NT2/D1 (cell line): ENCODE measurements around the gene GPNMB.
"Not testable (repeated sequence)": the region's sequence is repeated elsewhere in the genome, so short reads cannot be mapped to it uniquely, and the experiment has no call there.

Experiments
- DNase-seq: peaks from one replicate; pipeline ENCODE4 v3.0.0-alpha.2; 2011; ENCODE audit warnings: low read depth, low spot score
- H3K27me3 ChIP-seq: 2 replicates; pipeline ENCODE4 v1.6.0; 2011; ENCODE audit warnings: mild to moderate bottlenecking; ENCODE audit not compliant: insufficient read length, insufficient read depth
- H3K36me3 ChIP-seq: 2 replicates; pipeline ENCODE4 v1.6.1; 2011; ENCODE audit warnings: mild to moderate bottlenecking, low read length, mixed read lengths; ENCODE audit not compliant: insufficient read depth, insufficient read length
- H3K4me1 ChIP-seq: 2 replicates; pipeline ENCODE4 v1.5.1; 2011; ENCODE audit not compliant: insufficient read depth, insufficient read length
- H3K4me3 ChIP-seq: 2 replicates; pipeline ENCODE4 v1.5.1; 2011; ENCODE audit warnings: low read depth; ENCODE audit not compliant: insufficient read length
- H3K9ac ChIP-seq: 2 replicates; pipeline ENCODE4 v1.6.0; 2011; ENCODE audit warnings: low read depth; ENCODE audit not compliant: insufficient read length
- H3K9me3 ChIP-seq: 2 replicates; pipeline ENCODE4 v1.5.1; 2011; ENCODE audit warnings: mild to moderate bottlenecking, low read length; ENCODE audit not compliant: insufficient read depth
- SUZ12 ChIP-seq: IDR thresholded peaks from 2 replicates; pipeline ENCODE4 v1.6.1; 2011; ENCODE audit not compliant: insufficient read length, insufficient read depth; ENCODE audit errors: extremely low read depth
- YY1 ChIP-seq: IDR thresholded peaks from 2 replicates; pipeline ENCODE4 v1.6.1; 2011; ENCODE audit not compliant: insufficient read length, insufficient read depth
- ZNF274 ChIP-seq: IDR thresholded peaks from 2 replicates; pipeline ENCODE4 v1.6.1; 2011; ENCODE audit warnings: mild to moderate bottlenecking, low read depth, low read length

Gene GPNMB

DNA sequence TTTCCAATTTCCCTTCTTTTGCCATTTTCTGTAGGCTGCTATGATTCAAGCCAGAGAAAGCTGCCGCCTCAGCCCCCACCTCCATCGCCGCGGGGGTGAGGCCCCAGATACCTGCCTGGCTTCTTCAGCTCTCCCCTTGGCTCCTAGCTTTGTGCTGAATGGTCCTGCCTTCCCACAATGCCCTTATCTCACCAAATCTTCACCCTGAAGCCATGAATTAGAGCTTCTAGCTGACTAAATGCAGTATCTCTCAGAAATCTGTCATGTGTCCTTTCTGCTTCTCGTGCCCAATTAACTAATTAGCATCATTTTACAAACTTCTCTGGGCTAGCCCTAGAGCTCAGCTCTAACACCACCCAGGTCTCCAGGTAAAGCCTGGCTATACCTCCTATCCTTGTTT is 32.2 kb upstream of the GPNMB start:
- no peaks in the 10 kb centered on the region for H3K9me3 ChIP-seq
- TF ChIP-seq YY1 = no peak
- no peak for TF ChIP-seq SUZ12
- TF ChIP-seq ZNF274 = no peak

DNA sequence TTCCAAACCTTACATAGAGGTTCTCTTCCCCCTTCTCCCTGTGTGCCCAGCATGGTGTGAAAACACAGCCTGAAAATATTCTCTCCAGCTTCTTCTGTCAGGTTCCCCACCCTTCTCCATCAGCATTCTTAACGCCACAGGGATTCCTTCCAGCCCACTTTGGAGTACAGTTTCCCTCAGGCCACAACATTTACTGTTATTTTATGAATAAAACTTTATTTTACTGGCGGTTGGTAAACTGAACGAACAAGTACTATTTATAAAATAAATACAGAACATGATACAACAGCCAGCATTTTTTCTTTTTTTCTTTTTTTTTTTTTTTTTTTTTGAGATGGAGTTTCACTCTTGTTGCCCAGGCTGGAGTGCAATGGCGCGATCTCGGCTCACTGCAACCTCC is 31.6 kb upstream of the GPNMB start:
- Histone ChIP-seq H3K36me3 (no peaks in the 10 kb centered on the region), H3K9me3 (no peaks in the 10 kb centered on the region), H3K27me3 (no peaks in the 10 kb centered on the region), H3K9ac (no peak overlapping the region), H3K4me3 (no peak overlapping the region), H3K4me1 (peaks cover 2% of the 10 kb centered on the region)
- no peak for TF ChIP-seq YY1
- no peak for TF ChIP-seq SUZ12
- TF ChIP-seq ZNF274 = no peak
- DNase-seq = no peak

More for the DNA sequence above, 32.2 kb upstream of the GPNMB start:
- peaks cover 2% of the 10 kb centered on the region for H3K4me1 ChIP-seq
- H3K4me3 ChIP-seq = no peak overlapping the region
- H3K9ac ChIP-seq = no peak overlapping the region
- no peaks in the 10 kb centered on the region for H3K27me3 ChIP-seq
- H3K36me3 ChIP-seq = no peaks in the 10 kb centered on the region
- no peak for DNase-seq

DNA sequence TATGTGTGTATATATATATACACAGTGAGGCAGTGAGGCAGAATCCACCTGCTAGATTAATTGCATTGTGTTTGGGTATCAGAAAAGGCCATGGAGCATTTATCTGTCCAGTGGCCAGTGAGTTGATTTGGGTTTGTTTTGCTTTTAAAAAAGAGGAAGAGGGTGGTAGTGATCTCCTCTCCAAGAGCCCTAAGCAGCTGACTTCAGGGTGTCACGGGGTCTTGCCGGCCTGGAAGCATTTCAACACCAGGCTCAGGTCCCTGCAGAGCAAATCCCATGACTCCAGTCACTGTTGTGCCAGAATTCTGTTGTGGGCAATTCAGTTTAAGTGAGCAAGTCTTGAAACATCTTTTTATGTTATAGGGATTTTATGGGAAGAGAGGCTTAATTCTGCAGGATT is 30.6 kb upstream of the GPNMB start:
- Histone ChIP-seq H3K4me1 (peaks cover 4% of the 10 kb centered on the region), H3K9ac (no peak overlapping the region), H3K36me3 (no peaks in the 10 kb centered on the region), H3K4me3 (no peak overlapping the region), H3K27me3 (no peaks in the 10 kb centered on the region), H3K9me3 (no peaks in the 10 kb centered on the region)
- TF ChIP-seq ZNF274 (no peak), YY1 (no peak), SUZ12 (no peak)
- no peak for DNase-seq

DNA sequence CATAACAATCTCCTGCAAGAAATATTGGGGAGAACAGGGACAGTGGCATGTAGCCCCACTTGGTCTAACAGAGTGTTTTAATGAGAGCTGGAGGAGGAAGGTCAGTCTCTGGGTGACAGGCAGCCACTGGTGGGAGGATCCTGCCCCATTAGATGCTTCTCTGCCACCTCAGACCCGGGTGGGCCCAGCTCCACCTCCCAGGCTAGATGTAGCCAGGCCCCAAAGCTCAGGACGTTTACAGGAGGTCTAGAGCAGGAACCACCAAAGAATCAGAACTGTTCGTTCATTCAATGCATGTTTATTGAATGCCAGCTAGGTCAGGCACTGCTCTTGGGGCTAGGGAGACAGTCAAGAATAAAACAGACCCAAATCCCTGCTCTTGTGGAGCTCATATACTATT is 28.4 kb upstream of the GPNMB start:
- Histone ChIP-seq H3K36me3 (no peaks in the 10 kb centered on the region), H3K27me3 (no peaks in the 10 kb centered on the region), H3K9me3 (no peaks in the 10 kb centered on the region), H3K4me3 (no peak overlapping the region), H3K9ac (no peak overlapping the region), H3K4me1 (peaks cover 6% of the 10 kb centered on the region)
- TF ChIP-seq SUZ12 (no peak), ZNF274 (no peak), YY1 (no peak)
- no peak for DNase-seq

DNA sequence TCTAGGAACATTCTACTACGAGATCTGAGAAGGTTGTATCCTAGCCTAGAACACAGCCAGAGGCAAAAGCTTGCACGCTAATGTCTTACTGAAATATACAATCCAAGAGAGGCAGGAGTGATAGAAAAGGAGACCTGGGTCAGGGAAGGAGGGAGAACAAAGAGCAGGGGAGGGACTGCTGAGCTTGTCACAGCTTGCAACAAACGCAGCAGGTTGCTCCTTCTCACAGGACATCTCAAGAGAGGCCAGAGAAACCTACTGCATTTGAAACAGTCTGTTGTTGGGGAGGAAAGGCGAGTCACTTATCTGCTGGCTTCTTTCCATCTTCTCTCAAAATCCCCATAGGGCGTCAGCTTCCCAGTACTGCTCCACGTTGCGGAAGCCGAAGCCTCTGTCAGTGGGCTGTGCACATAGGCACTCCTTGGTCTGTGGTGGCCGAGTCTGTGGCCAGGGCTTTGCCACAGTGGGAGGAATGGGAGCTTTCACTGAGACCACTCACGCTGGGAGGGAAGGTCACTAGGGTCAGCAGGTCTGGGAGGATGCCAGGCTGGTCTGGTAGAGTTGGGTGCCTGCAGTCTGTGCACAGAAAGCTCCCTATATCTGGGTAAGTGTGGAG is 25.8 kb upstream of the GPNMB start:
- Histone ChIP-seq H3K4me3 (no peak overlapping the region), H3K9me3 (no peaks in the 10 kb centered on the region), H3K9ac (no peak overlapping the region), H3K27me3 (no peaks in the 10 kb centered on the region), H3K36me3 (no peaks in the 10 kb centered on the region), H3K4me1 (peaks cover 4% of the 10 kb centered on the region)
- TF ChIP-seq SUZ12 (no peak), YY1 (no peak), ZNF274 (no peak)
- no peak for DNase-seq

DNA sequence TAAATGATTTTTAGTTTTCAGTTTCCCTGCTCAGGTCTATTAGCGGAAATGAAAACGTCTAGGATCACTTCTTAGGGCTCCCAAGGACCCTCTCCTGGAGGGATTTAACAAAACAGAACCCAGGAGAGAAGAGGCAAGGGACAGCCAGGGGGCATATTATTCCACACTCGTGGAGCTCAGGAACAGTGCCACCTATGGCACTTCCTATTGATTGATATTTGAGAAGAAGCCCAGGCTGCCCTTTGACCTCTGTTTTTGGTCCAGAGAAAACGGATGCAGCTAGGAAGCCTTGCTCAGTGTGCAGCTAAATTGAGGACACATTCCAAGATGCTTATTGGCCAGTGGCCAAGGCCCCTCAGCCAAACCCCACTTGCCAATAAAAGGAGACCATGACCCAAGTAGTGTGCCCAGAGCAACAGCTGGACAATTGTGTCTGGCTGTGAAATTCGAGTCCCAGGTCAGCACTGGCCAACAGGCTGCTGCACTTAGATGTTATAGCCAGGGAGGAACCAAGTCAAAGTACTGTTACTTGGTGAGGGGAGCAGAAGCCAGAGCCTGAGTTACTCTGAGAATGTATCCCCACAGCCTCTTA is 24.0 kb upstream of the GPNMB start:
- Histone ChIP-seq H3K4me3 (no peak overlapping the region), H3K4me1 (peaks cover 4% of the 10 kb centered on the region)

DNA sequence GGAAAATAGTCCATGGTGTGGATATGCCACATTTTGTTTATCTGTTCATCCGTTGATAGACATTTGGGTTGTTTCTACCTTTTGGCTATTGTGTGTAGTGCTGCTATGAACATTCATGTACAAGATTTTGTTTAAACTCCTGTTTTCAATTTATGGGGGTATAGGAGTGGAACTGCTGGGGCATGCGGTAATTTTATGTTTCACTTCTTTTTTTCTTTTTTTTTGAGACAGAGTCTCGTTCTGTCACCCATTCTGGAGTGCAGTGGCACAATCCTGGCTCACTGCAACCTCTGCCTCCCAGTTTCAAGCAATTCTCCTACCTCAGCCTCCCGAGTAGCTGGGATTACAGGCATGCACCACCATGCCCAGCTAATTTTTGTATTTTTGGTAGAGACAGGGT is 22.2 kb upstream of the GPNMB start:
- not testable (repeated sequence) for H3K27me3 ChIP-seq, H3K9me3 ChIP-seq, H3K9ac ChIP-seq, H3K4me1 ChIP-seq, H3K36me3 ChIP-seq, H3K4me3 ChIP-seq, DNase-seq

More for the DNA sequence above, 24.0 kb upstream of the GPNMB start:
- H3K36me3 ChIP-seq = no peaks in the 10 kb centered on the region
- no peak overlapping the region for H3K9ac ChIP-seq
- no peaks in the 10 kb centered on the region for H3K9me3 ChIP-seq
- no peak for DNase-seq
- no peaks in the 10 kb centered on the region for H3K27me3 ChIP-seq
- TF ChIP-seq YY1 = no peak
- TF ChIP-seq SUZ12 = no peak
- no peak for TF ChIP-seq ZNF274
